HFFc6 (cell line): Measurements from ENCODE around the gene NINJ2. TPM values are rescaled to one million over a fixed set of nuclear protein-coding genes. Genes with fewer than 3 reads are reported as not detected.

Experiments
- DNase-seq: peaks from one replicate; pipeline ENCODE4 v3.0.0-alpha.2; 2018
- H3K27ac Mint-ChIP-seq: 2 replicates; pipeline ENCODE4 v1.8.0; 2020; ENCODE audit warnings: mild to moderate bottlenecking, mixed read lengths
- H3K27me3 Mint-ChIP-seq: 2 replicates; pipeline ENCODE4 v1.8.0; 2021; ENCODE audit warnings: mild to moderate bottlenecking, moderate library complexity, mixed read lengths; ENCODE audit not compliant: insufficient read depth
- H3K36me3 Mint-ChIP-seq: 2 replicates; pipeline ENCODE4 v1.8.0; 2021; ENCODE audit warnings: low read depth, mixed read lengths
- H3K4me1 Mint-ChIP-seq: 2 replicates; pipeline ENCODE4 v1.8.0; 2020; ENCODE audit warnings: low read depth, mixed read lengths
- H3K4me3 Mint-ChIP-seq: 2 replicates; pipeline ENCODE4 v1.8.0; 2020; ENCODE audit warnings: mild to moderate bottlenecking, moderate library complexity, mixed read lengths
- H3K9me3 Mint-ChIP-seq: 2 replicates; pipeline ENCODE4 v1.8.0; 2020; ENCODE audit warnings: mild to moderate bottlenecking, mixed read lengths
- total RNA-seq, 6 experiments: library from RNA; stranded (reverse); fragmentation: NEBNext Ultra II Directional; extraction: Animal tissue kit (Norgen Biotek cat#: 25700); gene quantifications; 2 replicates in 1 of 6; 3 replicates in 5 of 6; pipeline ENCODE4 v1.2.3, GENCODE V29; 2021
- TF ChIP-seq, protein P1 (sequence below): fragments of 200-600 bp; sonication (generic); IDR thresholded peaks from 2 replicates; pipeline ENCODE4 v1.5.0; 2021; ENCODE audit warnings: antibody characterized with exemption, mild to moderate bottlenecking

Gene NINJ2
- total RNA-seq, 6 experiments from 2014 or later = not detected

- H3K4me1 Mint-ChIP-seq = peaks cover 42% of the 10 kb centered on the region
- DNase-seq = no peak
- H3K27ac Mint-ChIP-seq = no peak overlapping the region
- no peaks in the 10 kb centered on the region for H3K9me3 Mint-ChIP-seq
- TF ChIP-seq, protein P1, sequence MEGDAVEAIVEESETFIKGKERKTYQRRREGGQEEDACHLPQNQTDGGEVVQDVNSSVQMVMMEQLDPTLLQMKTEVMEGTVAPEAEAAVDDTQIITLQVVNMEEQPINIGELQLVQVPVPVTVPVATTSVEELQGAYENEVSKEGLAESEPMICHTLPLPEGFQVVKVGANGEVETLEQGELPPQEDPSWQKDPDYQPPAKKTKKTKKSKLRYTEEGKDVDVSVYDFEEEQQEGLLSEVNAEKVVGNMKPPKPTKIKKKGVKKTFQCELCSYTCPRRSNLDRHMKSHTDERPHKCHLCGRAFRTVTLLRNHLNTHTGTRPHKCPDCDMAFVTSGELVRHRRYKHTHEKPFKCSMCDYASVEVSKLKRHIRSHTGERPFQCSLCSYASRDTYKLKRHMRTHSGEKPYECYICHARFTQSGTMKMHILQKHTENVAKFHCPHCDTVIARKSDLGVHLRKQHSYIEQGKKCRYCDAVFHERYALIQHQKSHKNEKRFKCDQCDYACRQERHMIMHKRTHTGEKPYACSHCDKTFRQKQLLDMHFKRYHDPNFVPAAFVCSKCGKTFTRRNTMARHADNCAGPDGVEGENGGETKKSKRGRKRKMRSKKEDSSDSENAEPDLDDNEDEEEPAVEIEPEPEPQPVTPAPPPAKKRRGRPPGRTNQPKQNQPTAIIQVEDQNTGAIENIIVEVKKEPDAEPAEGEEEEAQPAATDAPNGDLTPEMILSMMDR = no peak
- peaks cover 20% of the 10 kb centered on the region for H3K27me3 Mint-ChIP-seq
- H3K4me3 Mint-ChIP-seq = no peak overlapping the region
- no peaks in the 10 kb centered on the region for H3K36me3 Mint-ChIP-seq
These were observed 120.2 kb downstream of the NINJ2 start for GRCh38 chr12:543114-543451.

DNA sequence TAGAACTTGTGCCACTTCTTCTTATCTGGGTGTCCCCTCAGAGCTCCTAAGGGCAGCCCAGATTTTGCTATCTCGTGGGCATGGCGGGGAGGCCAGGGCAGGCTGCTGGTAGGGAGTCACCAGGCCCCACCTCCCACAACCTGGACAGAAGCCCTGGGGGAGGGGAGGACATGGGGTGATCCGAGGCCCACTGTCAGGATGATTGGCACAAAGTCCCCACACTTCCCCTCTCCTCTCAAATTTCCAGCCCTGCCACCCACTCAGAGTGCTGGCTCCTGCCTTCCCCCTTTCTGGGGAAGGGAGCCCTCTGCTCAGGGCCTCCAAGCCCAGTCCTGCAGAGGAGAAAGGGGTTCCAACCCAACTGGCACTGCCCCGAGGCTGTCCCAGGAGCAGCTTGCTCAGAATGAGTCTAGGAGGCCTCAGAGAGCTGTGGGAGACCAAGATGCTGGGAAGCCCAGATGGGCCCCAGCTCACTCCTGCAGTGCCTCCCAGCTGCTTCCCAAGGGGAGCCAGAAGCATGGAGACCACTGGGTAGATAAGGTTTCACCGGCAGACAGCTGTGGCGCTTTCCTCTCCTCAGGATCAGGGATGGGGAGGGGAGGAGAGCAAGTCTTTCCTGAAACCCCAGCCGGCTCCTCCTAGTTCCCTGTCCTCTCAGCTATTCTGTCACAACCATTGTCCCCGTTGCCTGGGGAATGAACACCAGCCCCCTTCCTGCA lies 120.7 kb downstream of the NINJ2 start:
- peaks cover 15% of the 10 kb centered on the region for H3K27me3 Mint-ChIP-seq
- H3K36me3 Mint-ChIP-seq = no peaks in the 10 kb centered on the region
- TF ChIP-seq, protein P1 = no peak
- H3K9me3 Mint-ChIP-seq = no peaks in the 10 kb centered on the region
- no peak for DNase-seq
- H3K27ac Mint-ChIP-seq = no peak overlapping the region
- H3K4me3 Mint-ChIP-seq = no peak overlapping the region
- peaks cover 39% of the 10 kb centered on the region for H3K4me1 Mint-ChIP-seq

DNA sequence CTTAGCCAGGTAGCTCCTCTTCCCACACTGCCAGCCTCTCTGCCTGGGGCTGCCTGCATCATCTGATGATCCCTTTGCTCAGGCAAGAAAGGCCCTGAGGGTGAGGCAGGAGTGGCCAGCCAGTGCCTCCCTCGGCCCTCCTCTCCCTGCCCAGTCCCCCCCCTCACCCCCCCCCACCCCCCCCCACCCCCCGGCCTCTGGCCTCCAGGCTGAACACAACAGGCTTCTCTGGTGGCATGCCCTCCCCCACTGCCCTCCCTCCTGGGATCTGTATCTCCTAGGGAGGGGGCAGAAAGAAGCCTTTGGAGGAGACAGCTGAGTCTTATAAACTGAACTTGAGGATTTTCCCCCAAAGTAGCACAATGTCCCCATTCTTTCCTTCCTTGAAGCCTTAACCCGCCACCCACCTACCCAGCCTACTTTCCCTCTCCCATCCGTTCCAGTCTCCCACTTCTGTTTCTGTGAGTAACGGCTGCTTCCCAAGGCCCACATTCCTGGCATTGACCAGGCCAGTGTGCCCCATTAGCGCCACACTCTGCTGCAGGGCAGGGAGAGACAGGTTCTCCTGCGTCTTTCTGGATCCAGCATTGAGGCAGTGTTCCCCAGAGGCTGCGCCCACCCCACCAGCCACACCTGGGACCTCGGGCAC lies 121.4 kb downstream of the NINJ2 start:
- H3K4me1 Mint-ChIP-seq = peaks cover 32% of the 10 kb centered on the region
- TF ChIP-seq, protein P1 = no peak
- DNase-seq = no peak
- H3K9me3 Mint-ChIP-seq = no peaks in the 10 kb centered on the region
- no peak overlapping the region for H3K27ac Mint-ChIP-seq
- H3K36me3 Mint-ChIP-seq = no peaks in the 10 kb centered on the region
- no peak overlapping the region for H3K4me3 Mint-ChIP-seq
- H3K27me3 Mint-ChIP-seq = peaks cover 14% of the 10 kb centered on the region

- Mint-ChIP-seq H3K4me1 (peaks cover 26% of the 10 kb centered on the region), H3K27ac (no peak overlapping the region), H3K4me3 (no peak overlapping the region), H3K27me3 (peaks cover 12% of the 10 kb centered on the region), H3K36me3 (no peaks in the 10 kb centered on the region), H3K9me3 (no peaks in the 10 kb centered on the region)
- no peak for DNase-seq
- TF ChIP-seq, protein P1 = no peak
These were observed 123.5 kb downstream of the NINJ2 start for GRCh38 chr12:539540-540310.

GRCh38 chr12:538731-539539 lies 124.3 kb downstream of the NINJ2 start:
- H3K4me3 Mint-ChIP-seq = no peak overlapping the region; the same call in 1 of the 2 replicates
- H3K9me3 Mint-ChIP-seq = no peaks in the 10 kb centered on the region
- peaks cover 28% of the 10 kb centered on the region for H3K4me1 Mint-ChIP-seq
- no peaks in the 10 kb centered on the region for H3K36me3 Mint-ChIP-seq
- DNase-seq = peak; percentile 38
- TF ChIP-seq, protein P1 = no peak
- H3K27me3 Mint-ChIP-seq = peaks cover 6% of the 10 kb centered on the region
- peak overlapping the region; percentile 63; the same call in 1 of the 2 replicates for H3K27ac Mint-ChIP-seq
